Measurements from ENCODE around the gene DIDO1.
"Not testable (repeated sequence)": the region's sequence is repeated elsewhere in the genome, so short reads cannot be mapped to it uniquely, and the experiment has no call there.

The DIDO1 gene

DNA sequence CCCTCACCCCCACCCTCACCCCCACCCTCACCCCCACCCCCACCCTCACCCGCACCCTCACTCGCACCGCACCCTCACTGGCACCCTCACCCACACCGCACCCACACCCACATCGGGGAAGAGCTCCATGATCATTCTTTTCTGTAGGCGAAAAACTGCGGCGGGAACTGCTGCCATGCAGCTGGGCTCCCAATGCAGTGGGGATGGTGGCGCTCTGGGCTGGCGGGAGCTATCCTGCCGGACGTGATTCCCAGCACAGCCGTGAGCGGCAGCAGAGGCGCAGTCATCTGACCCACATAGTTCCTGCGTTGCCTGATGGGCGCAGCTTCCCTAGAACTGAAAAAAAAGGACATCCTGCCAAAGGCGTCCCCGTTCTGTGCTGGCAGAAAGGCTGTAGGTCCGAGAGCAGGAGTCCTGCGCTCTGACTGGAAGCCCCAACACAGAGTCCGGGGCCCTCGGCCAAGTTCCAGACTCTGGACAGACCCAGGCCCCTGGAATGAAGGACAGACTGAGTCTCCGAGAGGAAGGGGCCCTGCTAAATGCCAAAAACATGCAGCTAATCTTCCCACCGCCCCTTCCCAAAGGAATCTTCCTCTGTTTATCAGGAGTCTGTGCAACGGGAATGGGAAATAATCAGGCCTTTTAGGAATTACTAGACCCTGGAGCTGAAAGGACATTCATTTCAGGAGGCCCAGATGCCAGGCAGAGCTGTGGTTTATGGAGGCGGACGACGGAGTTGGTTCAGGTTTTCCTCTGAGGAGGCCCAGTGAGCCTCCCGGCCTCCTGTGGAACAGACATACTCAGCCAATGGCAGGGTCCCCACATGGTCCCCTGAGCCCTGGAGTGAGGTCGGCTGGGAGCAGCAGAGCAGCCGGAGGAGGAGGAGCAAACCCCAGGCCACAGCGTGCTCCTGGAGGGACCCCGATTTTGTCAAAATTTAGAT, 50.6 kb downstream of the DIDO1 start:
- DNase-seq: peak; percentile 90

DNA sequence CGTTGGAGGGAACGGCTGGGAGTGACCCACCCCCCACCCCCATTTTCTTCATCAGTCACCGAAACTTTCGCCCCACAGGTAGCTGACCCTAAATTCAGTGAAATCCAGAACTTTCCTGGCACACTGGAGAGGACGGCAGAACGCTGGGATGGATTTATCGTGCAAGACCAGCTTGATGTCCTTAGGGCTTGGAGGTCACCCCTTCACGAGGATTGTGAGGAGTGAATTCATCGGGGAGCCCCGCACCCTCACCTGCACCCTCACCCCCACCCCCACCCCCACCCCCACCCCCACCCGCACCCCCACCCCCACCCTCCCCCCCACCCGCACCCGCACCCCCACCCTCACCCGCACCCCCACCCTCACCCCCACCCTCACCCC, 51.4 kb downstream of the DIDO1 start:
- DNase-seq: no peak

DNA sequence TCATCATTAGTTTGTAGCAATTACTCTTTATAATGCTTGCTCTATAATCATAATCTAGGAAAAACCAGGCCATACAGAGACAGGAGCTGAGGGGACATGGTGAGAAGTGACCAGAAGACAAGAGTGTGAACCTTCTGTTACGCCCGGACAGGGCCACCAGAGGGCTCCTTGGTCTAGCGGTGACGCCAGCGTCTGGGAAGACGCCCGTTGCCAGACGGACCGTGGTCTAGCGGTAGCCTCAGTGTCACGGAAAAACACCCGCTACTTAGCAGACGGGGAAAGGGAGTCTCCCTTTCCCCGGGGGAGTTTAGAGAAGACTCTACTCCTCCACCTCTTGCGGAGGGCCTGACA, 52.6 kb downstream of the DIDO1 start:
- DNase-seq: peak; percentile 68

GRCh38 chr20:62873280-62873679, 53.0 kb downstream of the DIDO1 start:
- no peak for DNase-seq

- DNase-seq: no peak
Observed at GRCh38 chr20:62872862-62873261, 53.4 kb downstream of the DIDO1 start.

GRCh38 chr20:62872184-62872847, 54.0 kb downstream of the DIDO1 start:
- no peak for DNase-seq

DNA sequence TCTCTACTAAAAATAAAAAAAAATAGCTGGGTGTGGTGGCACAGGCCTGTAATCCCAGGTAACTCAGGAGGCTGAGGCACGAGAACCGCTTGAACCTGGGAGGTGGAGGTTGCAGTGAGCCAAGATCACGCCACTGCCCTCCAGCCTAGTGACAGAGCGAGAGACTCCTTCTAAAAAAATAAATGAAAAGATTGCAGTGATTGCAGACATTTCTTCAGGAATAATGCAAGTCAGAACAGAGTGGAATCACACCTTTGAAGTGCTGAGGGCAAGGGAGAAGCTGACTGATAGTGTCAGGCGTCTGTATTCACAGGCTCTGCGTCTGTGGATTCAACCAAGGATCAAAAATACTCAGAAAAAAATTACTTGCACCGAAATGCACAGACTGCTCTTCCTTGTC, 62.1 kb downstream of the DIDO1 start:
- DNase-seq: no peak

GRCh38 chr20:62861726-62862336, 64.5 kb downstream of the DIDO1 start, which contains the start of gene TCFL5:
Gene TCFL5 (minus strand): TSS chr20:62861822. CDS start chr20:62861670, 152 bp downstream.
- DNase-seq: peak; percentile 88

DNA sequence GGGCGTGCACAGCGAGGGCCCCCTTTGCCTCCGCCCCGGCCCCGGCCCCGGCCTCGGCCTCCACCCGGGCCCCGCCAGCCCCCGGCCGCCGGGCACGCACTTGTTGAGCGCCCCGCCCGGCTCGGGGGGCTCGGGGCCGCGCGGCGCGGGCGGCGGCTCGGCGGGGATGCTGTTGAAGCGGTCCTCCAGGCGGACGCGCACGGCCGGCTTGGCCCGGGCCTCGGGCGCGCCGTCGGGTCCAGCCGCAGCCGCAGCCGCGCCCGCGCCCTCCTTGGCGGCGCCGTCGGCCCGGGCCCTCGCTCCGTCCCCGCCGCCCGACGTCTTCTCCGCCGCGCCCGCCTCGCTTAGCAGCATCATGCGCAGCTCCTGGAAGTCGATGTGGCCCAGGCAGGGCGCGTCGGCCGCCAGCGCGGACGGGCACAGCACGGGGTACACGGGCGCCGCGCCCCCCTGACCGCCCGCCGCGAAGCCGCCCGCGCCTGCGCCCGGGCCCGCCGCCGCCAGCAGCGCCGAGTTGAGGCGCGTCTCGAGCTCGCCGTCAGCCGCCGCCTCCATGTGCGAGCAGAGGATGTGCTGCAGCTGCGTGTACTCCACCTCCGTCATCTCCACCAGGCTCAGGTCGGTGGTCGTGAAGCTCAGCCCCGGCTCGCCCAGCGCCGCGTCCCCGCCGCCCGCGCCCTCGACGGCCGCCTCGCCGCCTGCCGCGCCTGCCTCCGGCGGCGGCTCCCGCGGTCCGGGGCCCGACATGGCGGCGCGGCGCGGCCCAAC, 65.2 kb downstream of the DIDO1 start:
- DNase-seq: peak; percentile 44

DNA sequence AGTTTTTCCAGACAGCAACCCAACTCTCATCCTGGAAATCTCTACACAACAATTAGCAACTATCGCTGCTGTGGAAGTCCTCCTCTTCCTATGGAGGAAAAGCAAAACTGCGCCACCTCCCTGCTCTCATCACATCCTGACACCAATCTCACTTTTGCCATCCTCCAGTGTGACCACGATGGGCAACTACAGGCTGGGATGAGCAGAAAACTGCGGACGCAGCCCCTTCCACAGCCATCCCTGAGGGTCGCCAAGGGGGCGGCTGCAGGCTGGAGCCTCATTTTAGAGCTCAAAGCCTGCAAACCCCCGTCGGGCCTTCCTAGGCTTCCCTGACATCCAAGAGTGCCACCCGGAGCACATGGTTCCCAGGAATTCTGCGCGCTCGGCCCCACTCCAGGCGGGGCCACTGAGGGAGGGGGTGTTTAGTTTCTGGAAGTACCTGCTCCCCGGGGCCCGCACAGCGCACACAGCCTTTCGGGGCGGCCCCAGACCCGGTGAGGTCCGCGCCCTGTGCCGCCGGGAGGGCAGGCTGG, 65.8 kb downstream of the DIDO1 start:
- peak; percentile 50 for DNase-seq

DNA sequence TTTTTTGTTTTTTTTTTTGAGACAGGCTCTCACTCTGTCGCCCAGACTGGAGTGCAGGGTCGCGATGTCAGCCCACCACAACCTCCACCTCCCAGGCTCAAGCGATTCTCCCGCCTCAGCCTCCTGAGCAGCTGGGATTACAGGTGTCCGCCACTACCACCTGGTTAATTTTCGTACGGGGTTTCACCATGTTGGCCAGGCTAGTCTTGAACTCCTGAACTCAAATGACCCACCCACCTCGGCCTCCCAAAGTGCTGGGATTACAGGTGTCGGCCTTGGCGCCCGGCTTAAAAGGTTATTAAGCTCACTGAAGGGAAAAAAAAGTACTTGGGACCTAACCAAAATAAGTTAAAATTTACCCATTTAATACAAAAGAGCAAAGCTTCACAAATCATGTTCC, 66.6 kb downstream of the DIDO1 start:
- DNase-seq: no peak

DNA sequence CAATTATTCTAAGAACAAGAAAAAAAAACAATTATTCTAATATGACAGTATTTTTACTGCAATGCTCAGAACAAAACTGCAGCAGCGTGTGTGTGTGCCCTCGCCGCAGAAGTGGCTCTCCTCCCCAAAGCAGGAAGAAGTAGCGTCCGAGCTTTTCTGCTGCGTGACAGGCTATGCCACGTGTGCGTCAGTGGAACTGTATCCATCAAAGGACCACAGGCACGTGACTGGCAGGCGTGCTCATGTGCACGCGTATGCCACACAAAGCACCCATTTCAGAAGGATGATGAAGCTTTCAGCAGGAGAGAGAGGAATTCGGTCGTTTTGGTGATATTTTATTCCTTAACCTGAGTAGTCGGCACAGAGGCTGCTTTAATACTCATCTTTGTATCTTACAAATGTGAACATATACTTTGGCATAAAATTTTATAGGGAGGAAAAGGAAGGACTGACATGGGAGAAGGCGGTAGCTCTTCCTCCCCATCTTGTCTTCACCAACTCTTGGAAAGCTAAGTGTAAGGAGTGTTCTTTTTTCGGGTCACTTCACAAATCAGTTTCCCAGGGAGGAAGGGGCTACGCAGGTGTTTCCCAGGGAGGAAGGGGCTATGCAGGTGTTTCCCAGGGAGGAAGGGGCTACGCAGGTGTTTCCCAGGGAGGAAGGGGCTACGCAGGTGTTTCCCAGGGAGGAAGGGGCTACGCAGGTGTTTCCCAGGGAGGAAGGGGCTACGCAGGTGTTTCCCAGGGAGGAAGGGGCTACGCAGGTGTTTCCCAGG, 68.1 kb downstream of the DIDO1 start:
- DNase-seq: no peak

DNA sequence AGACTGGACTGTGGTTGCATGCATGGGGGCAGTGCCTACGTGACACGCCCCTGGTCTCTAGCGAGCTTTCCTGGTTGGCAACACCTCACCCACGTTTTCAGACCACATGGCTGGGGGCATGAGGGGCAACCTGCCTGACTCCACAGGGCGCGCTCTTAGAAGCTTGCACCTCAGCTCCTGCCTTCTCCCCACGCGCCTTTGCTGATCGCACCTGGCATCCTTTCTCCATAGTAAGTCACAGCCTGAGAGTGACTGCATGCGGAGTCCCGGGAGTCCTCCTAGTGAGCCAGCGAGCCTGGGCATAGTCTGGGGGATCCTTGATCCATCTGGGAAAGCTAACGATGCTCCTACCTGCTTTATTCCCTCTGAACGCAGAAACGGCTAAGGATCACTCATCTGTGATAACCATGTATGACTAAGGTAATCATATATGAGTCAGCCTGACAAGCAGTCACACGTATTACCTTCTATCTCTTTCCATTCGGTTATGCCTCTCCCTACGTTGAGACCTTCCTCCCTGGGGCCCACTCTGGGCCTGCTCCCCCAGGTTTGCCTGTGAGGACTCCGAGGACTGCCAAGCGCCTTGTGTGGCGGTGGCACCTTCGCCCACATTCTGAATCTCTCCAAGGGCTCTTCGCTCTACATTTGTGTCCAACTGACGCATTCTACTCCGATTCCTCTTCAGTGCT, 69.2 kb downstream of the DIDO1 start:
- no peak for DNase-seq

GRCh38 chr20:62855120-62855519, 71.2 kb downstream of the DIDO1 start:
- no peak for DNase-seq

DNA sequence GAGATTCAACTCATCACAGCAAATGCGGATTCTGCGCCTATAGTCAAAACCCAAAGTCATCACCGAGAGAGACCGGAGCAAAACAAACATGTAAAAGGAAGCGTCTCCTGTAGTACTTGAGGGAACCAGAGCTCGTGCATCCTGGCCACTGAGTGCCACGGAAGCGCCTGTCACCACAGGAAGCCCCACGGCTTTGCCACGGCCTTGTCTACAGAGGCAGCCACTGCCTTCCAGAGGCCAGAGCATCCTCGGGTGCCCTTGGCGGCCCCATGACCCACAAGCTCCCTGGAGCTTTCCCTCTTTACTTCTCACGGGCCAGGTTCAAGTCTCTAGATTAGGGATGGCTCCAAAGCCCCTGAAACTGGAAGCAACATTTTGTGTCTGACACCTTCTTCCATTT, 72.2 kb downstream of the DIDO1 start:
- no peak for DNase-seq

- DNase-seq: not testable (repeated sequence)
Observed at GRCh38 chr20:62853304-62853703, 73.0 kb downstream of the DIDO1 start.

GRCh38 chr20:62852841-62853240, 73.5 kb downstream of the DIDO1 start:
- no peak for DNase-seq

DNA sequence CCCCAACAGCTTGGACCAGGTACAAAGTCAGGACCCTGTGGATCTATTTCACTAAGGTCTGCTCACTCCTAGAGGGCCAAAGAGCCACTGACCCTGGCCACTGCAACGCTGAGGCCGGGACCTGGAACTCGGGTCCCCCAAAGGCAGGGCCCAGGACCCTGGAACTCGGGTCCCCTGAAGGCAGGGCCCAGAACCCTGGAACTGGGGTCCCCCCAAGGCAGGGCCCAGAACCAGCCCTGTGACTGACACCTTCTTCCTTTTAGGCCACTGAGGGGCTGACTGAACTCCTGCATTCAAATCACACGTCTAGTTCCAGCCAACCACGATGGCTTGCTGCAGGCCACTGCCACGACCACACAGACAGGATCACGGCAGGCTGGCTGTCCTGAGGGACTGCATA, 74.1 kb downstream of the DIDO1 start:
- no peak for DNase-seq

DNA sequence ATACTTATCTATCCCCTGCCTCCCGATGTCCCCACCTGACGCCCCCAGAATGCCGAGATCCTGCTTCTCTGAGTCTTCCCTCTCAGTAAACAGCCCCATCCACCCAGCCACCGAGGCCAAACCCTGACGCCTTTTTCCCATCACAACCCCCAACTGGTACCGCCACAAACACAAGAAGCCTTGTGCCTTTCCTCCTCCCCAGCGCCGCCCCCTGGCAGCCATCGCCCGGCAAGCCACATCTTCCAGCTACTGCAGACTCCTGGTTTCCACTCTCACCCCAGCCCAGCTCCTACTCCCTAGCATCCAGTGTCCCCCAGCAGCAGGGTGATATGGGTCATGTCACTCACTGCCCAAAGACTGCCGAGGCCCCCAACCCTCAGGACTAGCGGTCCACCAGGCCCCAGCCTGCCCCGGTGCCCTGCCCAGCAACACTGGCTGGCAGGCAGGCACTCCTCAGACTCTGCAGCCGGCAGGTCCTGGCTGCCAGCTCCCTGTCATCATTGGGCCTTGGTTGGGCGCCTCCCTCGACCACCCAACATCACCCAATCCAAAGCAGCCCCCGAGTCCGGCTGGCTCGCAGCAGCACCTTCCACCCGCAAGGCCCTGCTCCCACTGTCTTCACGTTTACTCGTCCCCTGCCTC, 75.9 kb downstream of the DIDO1 start:
- no peak for DNase-seq

DNA sequence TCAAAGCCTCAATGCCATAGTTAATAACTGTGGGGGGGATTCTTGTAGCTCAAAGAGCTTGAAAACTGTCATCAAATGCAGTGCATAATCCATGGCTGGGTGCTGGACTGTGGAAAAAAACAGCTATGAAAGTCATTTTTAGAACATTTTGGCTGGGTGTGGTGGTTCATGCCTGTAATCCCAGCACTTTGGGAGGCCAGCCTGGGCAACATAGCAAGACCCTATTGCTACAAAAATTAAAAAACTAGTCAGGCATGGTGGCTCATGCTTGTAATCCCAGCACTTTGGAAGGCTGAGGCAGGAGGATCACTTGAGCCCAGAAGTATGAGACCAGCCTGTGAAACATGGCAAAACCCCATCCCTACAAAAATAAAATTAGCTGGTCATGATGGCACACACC, 76.9 kb downstream of the DIDO1 start:
- DNase-seq: no peak

DNA sequence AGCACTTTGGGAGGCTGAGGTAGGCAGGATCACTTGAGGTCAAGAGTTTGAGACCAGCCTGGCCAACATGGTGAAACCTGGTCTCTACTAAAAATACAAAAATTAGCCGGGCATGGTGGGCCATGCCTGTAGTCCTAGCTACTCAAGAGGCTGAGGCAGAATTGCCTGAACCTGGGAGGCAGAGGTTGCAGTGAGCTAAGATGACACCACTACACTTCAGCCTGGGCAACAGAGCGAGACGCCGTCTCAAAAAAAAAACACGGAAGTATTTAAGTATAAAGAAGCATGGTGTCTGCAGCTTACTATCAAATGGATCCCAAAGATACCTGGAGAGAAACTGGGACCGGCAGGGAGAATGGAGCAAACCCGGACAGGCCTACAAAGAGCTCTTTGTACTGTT, 77.4 kb downstream of the DIDO1 start:
- not testable (repeated sequence) for DNase-seq
